ENCODE results near the gene MYBBP1A.

MYBBP1A gene

DNA sequence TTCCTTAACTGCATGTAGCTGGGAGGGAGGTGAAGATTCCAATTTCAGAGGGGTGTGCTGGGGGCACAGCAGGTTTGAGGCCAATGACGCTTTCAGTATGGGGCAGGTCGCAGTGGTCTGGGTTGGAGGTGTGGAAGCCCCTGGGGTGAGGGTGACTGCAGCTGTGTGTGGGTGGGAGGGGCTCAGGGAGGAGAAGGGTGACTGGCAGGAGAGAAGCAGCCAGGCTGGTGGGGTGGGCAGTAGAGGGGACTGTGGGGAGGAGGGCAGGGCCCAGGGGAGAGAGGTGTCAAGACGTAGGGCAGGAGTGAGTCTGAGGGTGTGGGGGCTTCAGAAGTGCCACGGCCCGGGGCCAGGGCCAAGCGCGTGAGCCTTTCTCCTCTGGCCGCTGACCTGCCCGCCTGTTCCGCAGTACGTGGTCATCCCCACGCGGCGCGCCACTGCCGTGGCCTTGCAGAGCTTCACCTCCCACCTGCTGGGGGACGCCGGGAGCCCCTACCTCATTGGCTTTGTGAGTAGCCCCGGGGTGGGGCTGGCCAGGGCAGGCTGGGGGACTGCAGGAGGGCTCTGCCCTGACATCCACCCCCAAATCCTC, 19.4 kb downstream of the MYBBP1A start:
- no peak for DNase-seq

- no peak for DNase-seq
Observed at GRCh38 chr17:4534928-4535666, 20.1 kb downstream of the MYBBP1A start.

DNA sequence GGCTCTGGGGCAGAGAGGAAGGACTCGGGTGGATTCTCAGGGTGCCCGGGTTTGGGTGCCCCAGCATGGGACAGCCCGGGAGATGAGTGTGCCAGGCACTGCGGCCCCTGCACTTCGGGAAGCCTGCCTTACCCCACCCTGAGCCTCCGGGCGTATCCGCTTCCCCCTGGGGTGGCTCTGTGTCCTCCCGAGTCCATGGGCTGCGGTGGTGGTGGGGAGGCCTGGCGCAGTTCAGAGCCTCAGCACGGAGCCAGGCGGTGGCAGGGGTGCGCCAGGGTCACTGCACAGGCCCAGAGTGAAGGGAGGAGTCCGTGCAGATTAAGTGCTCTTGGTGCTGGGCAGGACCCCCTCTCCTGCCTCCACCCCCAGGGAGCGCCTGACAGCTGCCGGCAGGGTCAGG, 20.7 kb downstream of the MYBBP1A start:
- no peak for DNase-seq

- DNase-seq: no peak
Observed at GRCh38 chr17:4533523-4534504, 21.4 kb downstream of the MYBBP1A start.

GRCh38 chr17:4532860-4533522, 22.2 kb downstream of the MYBBP1A start:
- no peak for DNase-seq

DNA sequence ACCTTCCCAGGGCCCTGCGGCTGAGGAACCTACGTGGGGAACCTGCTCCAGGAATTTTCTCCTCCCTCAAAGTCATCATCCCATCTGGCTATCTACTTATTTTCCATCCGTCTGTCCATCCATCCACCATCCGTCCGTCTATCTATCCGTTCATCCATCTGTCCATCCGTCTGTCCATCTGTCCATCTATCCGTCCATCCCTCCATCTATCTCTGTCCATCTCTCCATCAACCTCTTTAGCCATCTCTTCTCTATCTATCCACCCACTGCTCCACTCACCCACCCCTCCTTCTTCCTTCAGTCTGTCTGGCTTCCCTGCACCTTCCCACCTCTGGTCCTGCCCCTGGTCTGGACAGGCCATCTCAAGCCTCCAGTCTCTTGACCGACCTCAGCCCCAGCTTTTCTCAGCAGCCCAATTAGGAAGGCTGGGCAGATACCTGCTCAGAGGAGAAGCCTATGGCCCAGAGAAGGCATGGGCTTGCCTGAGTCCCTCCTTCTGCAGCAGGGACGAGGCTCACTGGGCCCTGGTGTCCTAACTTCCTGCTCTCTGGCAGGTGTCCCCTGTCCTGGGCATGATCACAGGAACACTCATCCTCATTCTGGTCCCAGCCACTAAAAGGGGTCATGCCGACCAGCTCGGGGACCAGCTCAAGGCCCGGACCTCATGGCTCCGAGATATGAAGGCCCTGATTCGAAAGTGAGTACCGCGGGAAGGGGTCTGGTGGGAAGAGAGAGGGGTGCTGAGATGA, 23.0 kb downstream of the MYBBP1A start:
- no peak for DNase-seq

DNA sequence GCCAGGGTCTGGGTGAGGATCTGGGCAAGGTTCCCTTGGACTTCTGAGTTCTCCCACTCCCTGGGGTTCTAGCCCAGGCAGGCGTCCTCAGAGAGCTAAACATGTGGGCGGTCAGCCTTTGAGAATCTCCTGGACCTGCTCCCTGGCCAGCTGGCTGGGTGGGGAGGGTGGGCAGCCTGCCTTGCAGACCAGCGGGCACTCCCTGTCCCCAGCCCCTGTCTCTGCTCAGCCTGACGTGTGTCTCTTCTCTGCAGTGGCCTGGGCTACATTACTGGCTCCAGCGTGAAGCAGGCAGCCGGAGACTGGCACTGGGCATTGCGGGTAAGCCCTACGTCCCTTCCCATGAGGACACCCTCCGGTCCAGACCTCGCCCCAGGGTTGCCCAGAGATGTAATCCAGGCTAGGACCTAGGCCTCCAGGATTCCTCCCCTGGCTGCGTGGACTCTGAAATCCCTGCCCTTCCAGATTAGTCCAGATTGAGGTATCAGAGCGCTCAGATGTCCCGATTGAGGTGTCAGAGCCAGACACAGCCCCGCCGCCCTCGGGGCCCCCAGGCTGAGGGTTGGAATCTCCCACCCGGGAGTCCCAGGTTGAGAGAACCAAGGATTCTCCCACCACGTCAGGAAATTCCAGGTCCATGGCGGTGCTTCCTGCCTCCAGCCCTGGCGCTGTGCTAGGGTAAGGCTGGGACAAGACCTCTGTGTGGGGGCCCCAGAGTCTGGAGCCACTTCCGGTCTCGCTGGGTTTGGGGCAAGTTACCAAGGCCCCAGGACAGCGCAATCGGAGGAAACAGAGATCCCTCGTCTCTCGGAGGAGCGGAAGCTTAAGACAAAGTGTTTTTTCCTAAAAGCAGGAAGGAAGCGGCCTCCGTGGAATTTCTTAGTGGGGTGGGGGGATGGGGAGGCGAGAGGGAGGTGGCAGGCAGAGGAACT, 24.1 kb downstream of the MYBBP1A start:
- DNase-seq: no peak

GRCh38 chr17:4529533-4530152, 25.5 kb downstream of the MYBBP1A start:
- no peak for DNase-seq

DNA sequence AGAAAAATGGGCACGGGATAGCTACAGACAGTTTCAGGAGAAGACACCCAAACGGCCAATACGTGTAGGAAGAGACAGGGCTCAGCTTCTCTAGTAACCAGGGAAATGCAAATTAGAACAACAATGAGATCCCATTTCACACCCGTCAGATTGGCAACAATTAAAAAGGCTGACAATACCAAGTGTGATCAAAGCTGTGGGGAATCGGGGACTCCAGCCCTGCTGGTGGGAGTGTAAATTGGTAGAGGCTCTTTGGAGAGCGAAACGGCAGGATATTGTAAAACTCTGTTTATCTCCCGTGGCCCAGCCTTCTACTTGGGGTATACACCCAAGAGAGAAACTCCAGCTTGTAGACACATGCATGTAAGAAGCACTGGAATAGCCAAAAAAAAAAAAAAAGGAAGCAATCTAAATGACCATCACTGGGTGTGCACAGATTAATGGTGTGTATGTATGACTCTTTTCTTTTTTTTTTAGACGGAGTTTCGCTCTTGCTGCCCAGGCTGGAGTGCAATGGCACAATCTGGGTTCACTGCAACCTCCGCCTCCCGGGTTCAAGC, 27.5 kb downstream of the MYBBP1A start:
- no peak for DNase-seq

DNA sequence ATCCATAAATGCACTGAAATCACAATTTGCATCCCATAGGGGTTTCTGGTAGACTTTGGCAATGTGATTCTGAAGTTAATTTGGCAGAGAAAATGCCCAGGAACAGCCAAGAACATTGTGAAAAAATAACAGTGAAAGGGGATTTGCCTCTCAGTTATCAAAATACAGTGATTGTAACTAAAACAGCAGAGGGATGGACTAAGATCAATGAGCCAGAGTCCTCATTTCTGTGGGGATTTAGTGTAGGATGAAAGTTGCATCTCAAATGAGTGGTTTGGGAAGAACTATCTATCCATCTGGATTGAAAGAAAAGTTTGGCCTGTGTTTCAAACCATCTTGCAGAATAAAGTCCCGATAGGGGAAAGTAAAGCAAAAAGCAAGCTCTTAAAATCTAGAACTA, 28.1 kb downstream of the MYBBP1A start:
- DNase-seq: no peak

- no peak for DNase-seq
Observed at GRCh38 chr17:4525691-4526397, 29.3 kb downstream of the MYBBP1A start.

DNA sequence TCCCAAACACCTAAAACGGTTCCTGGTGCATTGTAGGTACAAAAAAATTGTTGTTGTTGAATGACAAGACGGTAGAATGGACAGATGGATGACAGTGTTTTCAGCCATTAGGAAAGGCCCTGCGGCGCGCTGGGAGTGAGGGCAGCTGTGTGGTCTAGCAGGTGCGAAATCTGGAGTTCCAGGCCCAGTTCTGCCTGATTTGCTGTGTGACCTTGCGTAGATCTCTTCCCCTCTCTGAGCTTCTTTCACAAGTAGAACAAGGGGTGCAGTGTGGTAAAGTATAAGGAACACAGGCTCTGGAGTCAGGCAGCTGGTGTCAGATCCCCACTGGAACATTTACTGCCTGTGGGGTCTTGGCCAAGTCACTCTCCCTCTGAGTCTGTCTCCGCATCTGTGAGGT, 31.2 kb downstream of the MYBBP1A start:
- DNase-seq: no peak

DNA sequence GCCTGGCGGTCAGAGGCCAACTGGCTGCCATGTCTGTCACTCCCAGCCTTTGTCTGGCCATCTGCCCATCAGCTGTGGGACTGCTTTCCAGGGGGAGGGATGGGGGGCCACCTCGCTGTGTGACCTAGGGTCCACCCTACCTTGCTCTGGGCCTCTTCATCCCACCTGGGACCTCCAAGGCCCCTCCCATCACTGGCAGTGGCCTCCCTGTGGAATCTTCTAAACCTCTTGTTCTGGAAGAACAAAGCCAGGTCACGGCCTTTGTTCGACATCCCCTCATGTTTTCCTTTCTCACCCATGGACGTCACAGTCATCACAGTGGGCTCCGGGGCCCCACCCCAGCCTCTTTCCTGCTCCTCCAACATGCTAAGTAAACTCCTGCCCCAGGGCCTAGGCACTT, 32.5 kb downstream of the MYBBP1A start:
- DNase-seq: no peak

DNA sequence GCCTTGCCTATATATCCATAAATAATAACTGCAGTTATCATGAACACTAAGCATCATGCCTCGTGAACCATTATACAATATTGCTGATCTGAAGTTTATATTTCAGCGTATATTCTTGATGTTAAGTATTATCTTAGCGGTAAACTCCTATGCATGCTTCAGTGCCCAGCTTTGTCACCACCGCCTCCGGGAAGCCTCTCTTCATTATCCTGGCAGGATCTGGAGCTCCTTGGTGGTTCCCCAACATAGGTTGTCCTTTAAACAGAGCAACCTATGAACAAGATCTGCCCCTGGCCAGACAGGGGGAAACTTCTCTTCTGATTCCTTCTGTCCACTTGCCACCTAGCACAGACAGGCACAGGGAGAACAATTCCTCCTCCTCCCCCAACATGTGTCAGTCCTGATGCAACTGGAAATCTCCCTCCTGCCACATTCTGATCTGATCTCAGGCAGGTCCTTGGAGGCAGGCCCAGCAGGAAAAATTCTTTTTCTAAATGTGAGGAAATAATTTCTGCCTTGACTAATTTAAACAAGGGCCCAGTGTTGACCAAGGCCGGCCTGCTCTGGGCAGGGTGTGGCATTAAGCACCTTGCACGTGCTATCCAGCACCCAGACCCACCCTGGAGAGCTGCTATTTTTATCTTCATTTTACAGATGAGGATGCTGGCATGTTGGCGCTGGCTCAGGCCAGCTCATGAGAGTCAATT, 34.1 kb downstream of the MYBBP1A start:
- no peak for DNase-seq

GRCh38 chr17:4520060-4520893, 34.9 kb downstream of the MYBBP1A start:
- no peak for DNase-seq

DNA sequence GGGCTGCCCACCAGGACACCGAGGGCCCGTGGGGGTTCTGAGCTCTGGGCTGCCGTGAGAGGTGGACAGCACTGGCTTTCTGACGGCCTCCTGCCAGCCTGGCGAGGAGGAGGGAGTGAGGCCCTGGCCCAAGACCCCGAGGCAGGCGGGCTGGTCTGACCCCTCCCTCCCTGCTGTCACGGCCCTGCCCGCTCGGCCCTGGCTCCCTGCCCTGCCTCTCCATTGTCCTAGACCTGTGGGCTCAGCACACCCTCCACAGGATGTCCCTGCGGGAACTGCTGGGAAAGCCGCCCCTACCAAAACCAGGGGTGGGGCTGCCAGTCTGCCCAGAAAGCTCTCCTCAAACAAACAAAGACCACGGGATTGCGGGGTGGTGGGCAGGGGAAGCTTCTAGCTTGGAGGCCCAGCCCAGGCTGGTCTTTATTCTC, 35.8 kb downstream of the MYBBP1A start:
- DNase-seq: no peak

DNA sequence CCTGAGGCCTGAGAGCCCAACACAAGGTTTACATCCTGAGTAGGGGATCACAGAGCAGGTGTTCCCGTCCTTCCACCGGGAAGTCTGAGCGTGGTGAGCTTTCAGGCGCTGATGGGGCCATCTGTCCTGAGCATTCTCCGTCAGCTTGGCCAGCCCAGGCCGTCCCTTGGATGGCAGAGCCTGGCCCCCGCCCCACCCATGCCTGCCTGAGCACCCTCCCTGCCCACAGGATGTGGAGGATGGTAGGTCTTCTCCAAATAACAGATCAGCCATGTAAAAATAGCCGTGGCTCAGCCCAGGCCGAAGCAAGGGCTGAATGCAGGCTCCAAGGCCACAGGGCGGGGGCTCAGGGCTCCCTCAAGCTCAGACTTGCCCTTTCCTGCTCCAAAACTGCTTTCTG, 36.3 kb downstream of the MYBBP1A start:
- DNase-seq: no peak

DNA sequence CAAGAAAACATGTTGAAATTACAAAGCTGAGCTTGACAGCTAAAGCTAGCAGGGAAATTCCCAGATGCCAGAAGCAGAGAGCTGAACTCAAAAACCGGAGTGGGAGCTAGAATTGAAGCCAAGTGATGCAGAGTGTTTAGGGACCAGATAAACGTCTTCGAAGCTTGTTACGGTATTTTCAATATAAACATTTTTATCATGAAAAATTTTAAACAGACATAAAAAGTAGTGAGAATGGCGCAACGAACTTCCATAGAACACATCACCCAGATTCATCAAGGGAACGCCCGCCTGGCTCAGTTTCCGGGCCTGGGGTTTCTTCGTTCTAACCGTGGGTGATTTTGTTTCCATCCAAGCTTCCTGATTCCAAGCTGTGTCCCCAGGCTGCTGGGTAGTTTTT, 38.4 kb downstream of the MYBBP1A start:
- DNase-seq: no peak

Measured in AML-193 (cell line).